Measurements from ENCODE around the gene SLC12A7.
"Not testable (repeated sequence)": the region's sequence is repeated elsewhere in the genome, so short reads cannot be mapped to it uniquely, and the experiment has no call there.

Gene SLC12A7

GRCh38 chr5:1029282-1029944 lies 82.5 kb downstream of the SLC12A7 start:
- no peak overlapping the region for H3K4me3 ChIP-seq (ENCODE audit: insufficient read length, low read depth)
- peaks cover 11% of the 10 kb centered on the region for H3K4me1 ChIP-seq (ENCODE audit: insufficient read depth, insufficient read length)
- H3K36me3 ChIP-seq (ENCODE audit: insufficient read depth, insufficient read length, low read length): peaks cover 4% of the 10 kb centered on the region
- H3K9ac ChIP-seq (ENCODE audit: insufficient read length, low read depth): no peak overlapping the region
- H3K9me3 ChIP-seq (ENCODE audit: insufficient read depth, low read length): no peaks in the 10 kb centered on the region
- DNase-seq (ENCODE audit: low read depth, low spot score): no peak
- TF ChIP-seq ZNF274 (IDR thresholded peaks at IDR 0.05; ENCODE audit: low read depth, low read length): no peak
- no peak for TF ChIP-seq SUZ12 (IDR thresholded peaks at IDR 0.05; ENCODE audit: extremely low read depth, insufficient read depth, insufficient read length)
- no peak for TF ChIP-seq YY1 (IDR thresholded peaks at IDR 0.05; ENCODE audit: insufficient read depth, insufficient read length)
- H3K27me3 ChIP-seq (ENCODE audit: insufficient read depth, insufficient read length): no peaks in the 10 kb centered on the region

DNA sequence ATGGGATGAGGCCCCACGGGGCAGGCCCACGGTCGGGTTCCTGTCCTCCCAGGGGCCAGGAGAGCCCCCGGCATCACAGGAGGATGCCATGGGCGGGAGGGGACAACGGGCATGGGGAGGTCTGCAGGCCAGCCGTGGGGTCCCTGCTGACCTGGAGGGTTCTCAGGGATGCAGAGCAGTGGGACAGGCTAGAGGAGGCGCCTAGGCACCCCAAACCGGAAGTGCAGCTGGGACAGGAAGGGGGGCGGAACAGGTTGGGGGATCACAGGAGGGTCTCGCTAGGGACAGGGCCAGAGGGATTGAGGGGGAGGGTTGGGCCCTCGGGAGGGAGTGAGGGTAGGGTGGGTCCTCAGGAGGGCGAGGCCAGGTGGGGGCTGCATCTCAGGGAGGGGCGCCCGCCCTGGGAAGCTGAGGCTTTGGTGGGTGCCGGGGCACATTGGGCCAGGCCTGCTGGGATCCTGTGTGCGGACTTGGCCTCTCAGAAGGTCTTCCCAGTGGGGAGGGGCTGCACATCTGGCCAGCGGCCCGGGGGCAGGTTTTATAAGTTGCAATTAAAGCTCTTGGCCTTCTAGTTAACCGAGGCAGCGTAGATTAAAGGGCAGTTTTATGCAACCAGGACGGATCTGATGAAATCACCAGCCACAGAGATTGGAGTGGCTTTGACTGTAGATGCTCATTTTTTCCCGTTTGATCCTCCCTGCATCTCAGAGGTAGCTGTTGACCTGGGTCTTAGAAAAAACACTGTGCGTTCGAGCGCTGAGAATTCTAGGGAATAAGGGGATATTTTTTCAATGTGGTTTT lies 83.2 kb downstream of the SLC12A7 start:
- Histone ChIP-seq H3K4me1 (ENCODE audit: insufficient read depth, insufficient read length) (peaks cover 11% of the 10 kb centered on the region), H3K36me3 (ENCODE audit: insufficient read depth, insufficient read length, low read length) (no peaks in the 10 kb centered on the region), H3K9me3 (ENCODE audit: insufficient read depth, low read length) (no peaks in the 10 kb centered on the region), H3K4me3 (ENCODE audit: insufficient read length, low read depth) (no peak overlapping the region), H3K27me3 (ENCODE audit: insufficient read depth, insufficient read length) (no peaks in the 10 kb centered on the region), H3K9ac (ENCODE audit: insufficient read length, low read depth) (no peak overlapping the region)
- DNase-seq (ENCODE audit: low read depth, low spot score): no peak
- TF ChIP-seq SUZ12 (IDR thresholded peaks at IDR 0.05; ENCODE audit: extremely low read depth, insufficient read depth, insufficient read length) (no peak), YY1 (IDR thresholded peaks at IDR 0.05; ENCODE audit: insufficient read depth, insufficient read length) (no peak), ZNF274 (IDR thresholded peaks at IDR 0.05; ENCODE audit: low read depth, low read length) (no peak)

GRCh38 chr5:1027631-1028441 lies 84.0 kb downstream of the SLC12A7 start:
- Histone ChIP-seq H3K9me3 (ENCODE audit: insufficient read depth, low read length) (no peaks in the 10 kb centered on the region), H3K27me3 (ENCODE audit: insufficient read depth, insufficient read length) (no peaks in the 10 kb centered on the region), H3K4me1 (ENCODE audit: insufficient read depth, insufficient read length) (peaks cover 11% of the 10 kb centered on the region), H3K36me3 (ENCODE audit: insufficient read depth, insufficient read length, low read length) (no peaks in the 10 kb centered on the region), H3K9ac (ENCODE audit: insufficient read length, low read depth) (no peak overlapping the region), H3K4me3 (ENCODE audit: insufficient read length, low read depth) (no peak overlapping the region)
- DNase-seq (ENCODE audit: low read depth, low spot score): no peak
- TF ChIP-seq YY1 (IDR thresholded peaks at IDR 0.05; ENCODE audit: insufficient read depth, insufficient read length) (no peak), ZNF274 (IDR thresholded peaks at IDR 0.05; ENCODE audit: low read depth, low read length) (no peak), SUZ12 (IDR thresholded peaks at IDR 0.05; ENCODE audit: extremely low read depth, insufficient read depth, insufficient read length) (no peak)

DNA sequence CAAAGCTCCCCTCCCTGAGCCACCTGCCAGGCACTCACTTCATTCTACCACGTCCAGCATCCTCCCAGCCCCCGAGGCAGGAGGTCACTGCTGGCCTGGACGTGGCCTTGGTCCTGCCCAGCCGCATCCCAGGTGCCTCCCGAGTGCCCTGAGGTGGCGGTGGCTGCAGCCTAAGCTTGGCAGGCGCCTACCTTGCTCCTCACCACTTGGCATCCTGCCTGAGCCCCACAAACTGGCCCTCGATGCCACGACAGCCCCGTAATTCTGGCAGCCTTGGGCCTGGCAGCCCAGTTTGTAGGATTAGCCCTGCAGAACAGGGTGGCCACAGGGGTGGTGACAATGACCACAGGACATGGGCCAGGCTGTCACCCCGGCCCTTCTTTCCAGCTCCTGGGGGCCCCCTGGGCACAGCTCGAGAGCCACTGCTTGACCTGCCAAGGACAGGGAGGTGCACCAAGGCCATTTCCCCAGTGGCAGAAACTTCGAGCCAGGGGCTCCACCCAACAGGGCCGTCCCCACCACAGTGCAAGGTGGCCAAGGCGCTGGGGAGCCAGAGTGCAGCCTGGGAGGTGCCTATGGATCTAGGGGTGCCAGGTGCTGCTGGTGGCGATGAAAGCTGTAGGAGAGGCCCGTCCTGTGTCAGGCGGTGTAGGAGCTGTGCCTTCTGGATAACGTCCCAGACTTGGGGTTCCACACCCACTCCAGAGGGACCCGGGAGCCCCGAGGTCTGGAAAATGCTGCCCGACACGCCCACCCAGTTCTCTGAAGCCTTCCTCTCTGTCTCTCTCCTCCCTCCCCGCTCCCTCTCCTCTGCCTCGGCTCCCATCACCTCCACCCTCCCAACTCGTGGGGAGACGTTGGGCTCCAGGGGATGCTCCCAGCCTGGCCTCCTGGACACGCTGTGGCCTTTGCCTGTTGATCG lies 84.9 kb downstream of the SLC12A7 start:
- Histone ChIP-seq H3K9me3 (ENCODE audit: insufficient read depth, low read length) (no peaks in the 10 kb centered on the region), H3K9ac (ENCODE audit: insufficient read length, low read depth) (no peak overlapping the region), H3K4me1 (ENCODE audit: insufficient read depth, insufficient read length) (peaks cover 11% of the 10 kb centered on the region), H3K36me3 (ENCODE audit: insufficient read depth, insufficient read length, low read length) (no peaks in the 10 kb centered on the region), H3K4me3 (ENCODE audit: insufficient read length, low read depth) (no peak overlapping the region), H3K27me3 (ENCODE audit: insufficient read depth, insufficient read length) (no peaks in the 10 kb centered on the region)
- no peak for DNase-seq (ENCODE audit: low read depth, low spot score)
- TF ChIP-seq SUZ12 (IDR thresholded peaks at IDR 0.05; ENCODE audit: extremely low read depth, insufficient read depth, insufficient read length): no peak
- TF ChIP-seq YY1 (IDR thresholded peaks at IDR 0.05; ENCODE audit: insufficient read depth, insufficient read length): no peak
- TF ChIP-seq ZNF274 (IDR thresholded peaks at IDR 0.05; ENCODE audit: low read depth, low read length): no peak

- not testable (repeated sequence) for H3K36me3 ChIP-seq (ENCODE audit: insufficient read depth, insufficient read length, low read length); H3K4me3 ChIP-seq (ENCODE audit: insufficient read length, low read depth); H3K27me3 ChIP-seq (ENCODE audit: insufficient read depth, insufficient read length); H3K4me1 ChIP-seq (ENCODE audit: insufficient read depth, insufficient read length); DNase-seq (ENCODE audit: low read depth, low spot score); H3K9ac ChIP-seq (ENCODE audit: insufficient read length, low read depth); H3K9me3 ChIP-seq (ENCODE audit: insufficient read depth, low read length)
Measured at GRCh38 chr5:1021969-1022336, 89.9 kb downstream of the SLC12A7 start.

DNA sequence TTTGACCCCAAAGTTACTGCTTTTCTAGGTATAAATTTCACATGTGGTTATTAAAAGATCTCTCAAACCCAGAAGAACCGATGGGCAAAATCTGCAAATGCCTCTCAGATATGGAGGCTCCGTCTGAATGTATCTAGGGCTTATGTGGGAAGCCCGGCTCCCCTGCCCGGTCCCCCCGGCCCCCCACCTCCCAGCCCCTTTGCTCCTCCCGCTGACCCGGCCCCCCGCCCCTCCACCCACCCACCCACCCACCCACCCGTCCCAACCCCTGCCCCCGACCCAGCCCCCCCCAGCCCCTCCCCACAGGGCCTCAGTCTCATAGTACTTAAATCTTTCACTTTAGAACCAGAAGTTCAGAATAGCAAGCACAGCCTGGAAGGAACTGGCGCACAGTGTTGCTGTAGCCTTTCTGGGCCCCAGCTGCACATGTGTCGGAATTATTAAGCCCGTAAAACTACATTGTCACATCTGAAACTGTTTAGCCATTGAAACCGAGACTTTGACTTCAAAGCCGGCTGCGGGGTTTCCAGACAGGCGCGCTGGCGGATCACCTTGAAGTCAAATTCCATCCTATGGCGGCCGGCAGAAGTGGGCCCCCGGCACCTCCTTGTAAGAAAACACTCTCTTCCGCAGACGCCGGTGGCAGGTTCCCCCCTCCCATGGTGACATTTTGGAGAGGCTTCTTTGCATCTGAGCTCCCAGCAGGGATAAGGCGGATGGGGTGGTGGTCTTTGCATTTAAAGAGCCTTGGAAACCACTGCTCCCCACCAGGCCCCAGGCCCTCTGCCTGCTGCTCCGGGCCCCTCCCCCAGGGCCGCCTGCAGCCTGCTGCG lies 90.5 kb downstream of the SLC12A7 start:
- Histone ChIP-seq H3K36me3 (ENCODE audit: insufficient read depth, insufficient read length, low read length) (no peaks in the 10 kb centered on the region), H3K4me3 (ENCODE audit: insufficient read length, low read depth) (no peak overlapping the region), H3K9ac (ENCODE audit: insufficient read length, low read depth) (no peak overlapping the region), H3K27me3 (ENCODE audit: insufficient read depth, insufficient read length) (no peaks in the 10 kb centered on the region), H3K4me1 (ENCODE audit: insufficient read depth, insufficient read length) (peaks cover 2% of the 10 kb centered on the region), H3K9me3 (ENCODE audit: insufficient read depth, low read length) (no peaks in the 10 kb centered on the region)
- no peak for DNase-seq (ENCODE audit: low read depth, low spot score)
- TF ChIP-seq ZNF274 (IDR thresholded peaks at IDR 0.05; ENCODE audit: low read depth, low read length): no peak
- no peak for TF ChIP-seq SUZ12 (IDR thresholded peaks at IDR 0.05; ENCODE audit: extremely low read depth, insufficient read depth, insufficient read length)
- no peak for TF ChIP-seq YY1 (IDR thresholded peaks at IDR 0.05; ENCODE audit: insufficient read depth, insufficient read length)

Measured in NT2/D1 (cell line).